HG03045 (cell line): ENCODE results near the gene HSBP1.

Source experiments
- ATAC-seq: cut with Tn5 transposase; IDR thresholded peaks from one replicate; pipeline ENCODE4 v1.9.1; 2021; ENCODE audit warnings: mild to moderate bottlenecking, moderate library complexity; ENCODE audit not compliant: unreplicated experiment

HSBP1 gene

DNA sequence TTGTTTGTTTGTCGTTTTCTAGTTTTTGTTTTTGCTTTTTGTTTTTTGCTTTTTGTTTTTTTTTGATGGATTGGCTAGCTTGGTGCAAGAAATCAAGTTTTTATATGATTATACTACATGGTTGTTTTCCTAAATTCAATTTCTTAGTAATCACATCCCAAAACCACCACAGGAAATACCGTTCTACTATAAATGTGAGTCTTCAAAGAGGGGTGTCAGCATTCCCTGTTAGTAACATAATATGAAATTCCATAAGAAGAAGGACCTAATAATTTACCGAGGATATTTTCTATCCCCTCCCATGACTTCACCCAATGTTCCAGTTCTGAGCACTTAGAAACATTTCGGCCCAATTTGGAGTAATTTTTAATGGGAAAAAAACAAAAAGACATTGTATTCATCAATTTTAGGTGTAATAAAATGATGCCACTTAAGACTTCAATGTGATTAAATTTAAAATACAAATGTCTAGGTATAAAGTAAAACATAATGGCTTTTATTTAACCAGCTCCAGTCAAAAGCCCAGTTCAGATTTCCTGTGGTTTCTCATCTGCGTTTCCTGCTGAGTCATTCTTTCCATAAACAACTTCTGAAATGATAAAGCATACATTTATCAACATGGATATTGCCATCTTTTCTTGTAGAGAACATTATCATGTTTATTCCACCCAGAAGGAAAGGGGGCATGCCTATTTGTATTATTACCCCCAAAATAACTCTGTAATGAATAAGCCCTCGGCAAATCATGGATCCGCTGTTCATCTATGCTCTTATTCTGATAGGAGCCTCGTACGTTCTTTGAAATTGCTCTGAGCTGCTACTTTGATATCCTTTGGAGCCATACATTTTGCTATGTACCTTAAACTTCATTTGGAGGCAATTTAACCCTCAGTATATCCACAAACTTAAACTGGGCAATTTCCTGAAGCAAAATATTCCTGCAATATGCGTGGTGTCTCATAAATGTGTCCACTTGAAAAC, 28.1 kb downstream of the HSBP1 start:
- ATAC-seq: no peak

- ATAC-seq: no peak
Measured at GRCh38 chr16:83837566-83837965, 29.8 kb downstream of the HSBP1 start.

GRCh38 chr16:83838151-83838550, 30.4 kb downstream of the HSBP1 start:
- no peak for ATAC-seq

DNA sequence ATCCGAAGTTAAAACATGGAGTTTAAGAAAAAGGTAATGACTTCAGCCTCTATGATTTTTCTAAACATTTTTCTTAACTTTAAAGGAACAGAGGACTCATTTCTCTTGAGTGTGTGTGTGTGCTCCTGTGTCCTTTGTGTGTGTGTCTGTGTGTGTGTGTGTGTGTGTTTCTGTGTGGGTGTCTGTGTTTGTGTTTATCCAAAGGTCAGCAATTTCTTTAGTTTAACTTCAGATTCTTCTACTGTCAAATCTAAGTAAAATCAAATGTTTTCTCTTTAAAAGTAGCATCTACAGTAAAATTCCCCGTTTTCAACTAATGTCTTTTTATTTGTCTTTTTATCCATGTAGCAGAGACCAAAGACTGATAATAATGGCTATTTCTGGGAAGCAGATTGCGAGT, 31.8 kb downstream of the HSBP1 start:
- no peak for ATAC-seq

- ATAC-seq: no peak
Measured at GRCh38 chr16:83840060-83840617, 32.4 kb downstream of the HSBP1 start.

DNA sequence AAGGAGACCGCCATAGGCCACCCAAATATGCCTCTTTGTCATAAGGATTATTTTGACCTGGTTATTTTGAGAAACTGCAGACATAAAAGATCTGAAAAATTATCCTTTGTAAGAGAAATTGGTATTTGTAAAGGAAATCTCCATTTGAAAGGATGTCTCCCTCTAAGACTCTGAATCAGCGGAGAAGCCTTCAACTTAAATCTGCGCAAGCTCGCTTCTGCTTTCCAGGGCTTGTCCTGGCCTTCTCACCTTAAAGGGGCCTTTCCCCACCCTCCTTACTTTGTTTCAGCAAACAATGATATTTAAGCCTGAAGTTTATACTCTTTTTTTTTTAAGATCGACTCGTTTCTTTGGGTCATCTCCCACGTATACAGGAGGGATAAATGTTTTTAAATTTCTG, 34.5 kb downstream of the HSBP1 start:
- no peak for ATAC-seq

DNA sequence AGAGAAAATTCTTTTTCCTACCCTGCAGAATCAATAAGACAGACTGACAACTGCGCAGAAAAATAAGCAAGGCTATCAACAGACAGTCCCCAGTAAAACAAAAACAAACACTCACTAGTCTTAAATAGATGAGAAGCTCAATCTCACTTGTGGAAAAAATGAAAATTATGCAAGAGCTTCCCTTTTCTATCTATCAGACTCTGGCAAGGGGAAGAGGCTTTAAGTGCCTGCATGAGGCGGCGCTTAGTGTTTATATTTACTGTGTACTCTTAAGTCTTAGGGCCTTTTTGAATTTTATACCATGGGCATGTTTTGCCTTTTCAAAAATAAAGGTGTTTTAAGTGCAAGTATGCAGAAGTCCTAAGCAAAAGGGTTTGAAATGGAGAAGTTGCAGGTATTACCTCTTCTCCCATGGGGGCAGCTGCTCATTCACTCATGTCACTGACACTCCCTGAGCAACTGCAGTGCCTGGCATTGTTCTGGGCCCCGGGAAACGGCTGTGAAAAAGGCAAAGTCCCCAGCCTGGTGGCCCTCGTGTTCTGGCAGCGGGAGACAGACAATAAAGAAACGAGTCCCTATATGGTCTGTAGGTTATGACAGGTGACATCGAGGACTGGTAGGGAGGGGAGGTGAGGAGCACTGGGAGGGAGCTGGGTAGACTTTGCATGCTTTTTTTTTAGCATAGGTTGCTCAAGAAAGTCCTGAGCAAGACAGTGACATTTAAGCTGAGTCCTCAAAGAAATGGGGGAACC, 35.2 kb downstream of the HSBP1 start:
- ATAC-seq: no peak

DNA sequence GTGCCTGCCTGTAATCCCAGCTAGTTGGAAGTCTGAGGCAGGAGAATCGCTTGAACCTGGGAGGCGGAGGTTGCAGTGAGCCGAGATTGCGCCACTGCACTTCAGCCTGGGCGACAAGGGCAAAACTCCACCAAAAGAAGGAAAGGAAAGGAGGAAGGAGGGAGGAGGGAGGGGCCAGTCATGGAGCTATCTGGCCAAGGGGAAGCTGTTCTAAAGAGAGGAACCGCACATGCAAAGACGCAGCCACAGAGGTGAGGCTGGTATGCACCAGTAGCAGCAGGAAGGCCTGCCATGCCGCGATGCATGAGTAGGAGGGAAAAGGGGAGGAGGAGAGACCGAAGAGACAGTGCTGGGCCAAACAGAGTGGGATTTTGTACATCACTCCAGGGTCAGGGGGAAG, 35.9 kb downstream of the HSBP1 start:
- no peak for ATAC-seq

- no peak for ATAC-seq
Measured at GRCh38 chr16:83845263-83845662, 37.5 kb downstream of the HSBP1 start.

GRCh38 chr16:83847371-83848225, 39.8 kb downstream of the HSBP1 start:
- no peak for ATAC-seq

DNA sequence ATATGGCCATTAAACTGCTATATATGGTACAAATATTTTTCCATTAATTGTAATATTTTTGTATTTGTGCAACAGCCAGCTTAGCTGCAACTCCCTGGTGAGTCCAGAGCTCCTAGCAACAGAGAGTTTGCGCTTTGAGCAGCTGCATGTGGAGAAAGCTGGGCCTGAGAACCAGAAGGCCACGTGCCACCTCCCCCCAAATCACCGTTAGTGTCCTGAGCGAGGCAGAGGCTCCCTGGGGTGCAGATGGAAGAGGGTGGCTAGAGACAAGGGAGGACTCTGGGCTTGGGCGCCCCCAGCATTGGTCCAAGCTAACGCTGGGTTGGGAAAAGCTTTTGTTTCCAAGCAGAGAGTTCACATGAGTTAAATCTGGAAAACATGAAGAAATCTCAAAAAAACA, 41.6 kb downstream of the HSBP1 start:
- ATAC-seq: no peak

GRCh38 chr16:83850947-83851346, 43.2 kb downstream of the HSBP1 start:
- ATAC-seq: no peak

DNA sequence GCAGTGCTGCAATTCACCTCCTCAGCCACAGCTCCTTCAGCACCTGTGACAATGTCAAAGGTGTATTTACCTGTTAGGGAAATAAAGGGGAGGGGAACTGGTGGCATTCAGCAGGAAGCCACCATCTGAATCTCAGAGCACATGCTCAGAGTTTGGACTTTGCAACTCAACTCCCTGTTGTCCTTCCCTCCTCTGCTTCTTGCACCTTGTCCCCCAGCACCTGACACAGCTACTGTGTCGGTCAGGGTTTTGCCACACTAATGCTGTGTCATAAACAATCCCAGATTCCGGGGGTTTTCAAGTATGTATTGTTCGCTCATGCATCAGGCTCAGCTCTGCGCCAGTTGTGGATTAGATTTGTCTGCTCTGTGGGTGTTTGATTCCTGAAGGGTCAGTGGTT, 43.7 kb downstream of the HSBP1 start:
- no peak for ATAC-seq

- no peak for ATAC-seq
Measured at GRCh38 chr16:83852774-83853173, 45.0 kb downstream of the HSBP1 start.

DNA sequence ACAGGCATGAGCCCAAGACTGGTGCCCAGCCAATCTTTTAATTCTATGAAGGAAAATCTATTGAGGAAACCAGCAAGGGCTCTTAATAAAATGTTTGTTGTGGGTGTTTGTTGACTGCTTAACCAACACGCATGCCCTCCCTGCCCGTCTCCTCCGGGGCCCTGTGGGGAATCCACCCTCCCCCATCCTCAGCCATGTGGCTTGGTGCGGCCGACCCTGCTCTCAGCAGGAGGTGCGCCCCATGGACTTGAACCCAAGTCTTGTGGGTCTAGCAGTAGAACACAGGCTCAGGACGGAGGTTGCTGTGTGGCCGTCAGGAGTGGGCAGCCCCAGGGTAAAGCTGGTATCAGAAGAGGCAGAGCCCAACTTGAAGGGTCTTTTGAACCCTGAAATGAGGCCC, 46.1 kb downstream of the HSBP1 start:
- ATAC-seq: no peak

DNA sequence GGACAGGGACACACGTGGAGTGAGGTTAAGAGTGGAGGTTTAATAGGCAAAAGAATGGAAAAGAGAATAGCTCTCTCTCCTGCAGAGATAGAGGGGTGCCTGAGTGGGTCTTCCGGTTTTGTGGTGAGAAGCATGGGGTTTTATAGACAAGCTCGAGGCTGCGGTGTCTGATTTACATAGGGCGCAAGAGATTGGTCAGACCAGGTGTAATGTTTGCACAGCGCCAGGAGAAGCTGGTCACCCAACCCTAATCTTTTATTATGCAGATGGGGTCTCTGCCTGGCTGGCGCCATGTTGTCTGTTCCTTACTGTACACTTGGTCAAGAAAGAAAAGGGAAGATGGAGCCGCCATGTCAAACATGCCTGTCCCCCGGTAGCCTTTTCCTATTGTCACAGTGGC, 46.6 kb downstream of the HSBP1 start:
- ATAC-seq: no peak

GRCh38 chr16:83856792-83857191, 49.0 kb downstream of the HSBP1 start:
- no peak for ATAC-seq

GRCh38 chr16:83859265-83859664, 51.5 kb downstream of the HSBP1 start:
- ATAC-seq: no peak

- no peak for ATAC-seq
Measured at GRCh38 chr16:83862661-83863060, 54.9 kb downstream of the HSBP1 start.

GRCh38 chr16:83863682-83864081, 55.9 kb downstream of the HSBP1 start:
- ATAC-seq: no peak
